ENCODE measurements around the gene MEGF6.

- TF ChIP-seq, protein P1, sequence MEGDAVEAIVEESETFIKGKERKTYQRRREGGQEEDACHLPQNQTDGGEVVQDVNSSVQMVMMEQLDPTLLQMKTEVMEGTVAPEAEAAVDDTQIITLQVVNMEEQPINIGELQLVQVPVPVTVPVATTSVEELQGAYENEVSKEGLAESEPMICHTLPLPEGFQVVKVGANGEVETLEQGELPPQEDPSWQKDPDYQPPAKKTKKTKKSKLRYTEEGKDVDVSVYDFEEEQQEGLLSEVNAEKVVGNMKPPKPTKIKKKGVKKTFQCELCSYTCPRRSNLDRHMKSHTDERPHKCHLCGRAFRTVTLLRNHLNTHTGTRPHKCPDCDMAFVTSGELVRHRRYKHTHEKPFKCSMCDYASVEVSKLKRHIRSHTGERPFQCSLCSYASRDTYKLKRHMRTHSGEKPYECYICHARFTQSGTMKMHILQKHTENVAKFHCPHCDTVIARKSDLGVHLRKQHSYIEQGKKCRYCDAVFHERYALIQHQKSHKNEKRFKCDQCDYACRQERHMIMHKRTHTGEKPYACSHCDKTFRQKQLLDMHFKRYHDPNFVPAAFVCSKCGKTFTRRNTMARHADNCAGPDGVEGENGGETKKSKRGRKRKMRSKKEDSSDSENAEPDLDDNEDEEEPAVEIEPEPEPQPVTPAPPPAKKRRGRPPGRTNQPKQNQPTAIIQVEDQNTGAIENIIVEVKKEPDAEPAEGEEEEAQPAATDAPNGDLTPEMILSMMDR (IDR thresholded peaks at IDR 0.05; ENCODE audit: poor library complexity), result no peak
- no peak for TF ChIP-seq EZH2 (IDR thresholded peaks at IDR 0.05; ENCODE audit: borderline replicate concordance)
- no peak for TF ChIP-seq EZH2phosphoT487 (IDR thresholded peaks at IDR 0.05; ENCODE audit: low read depth, severe bottlenecking, unreplicated experiment)
Observed at GRCh38 chr1:3511856-3512255, 99.5 kb downstream of the MEGF6 start.

Data from hepatocyte (in vitro differentiated cells).